GM21737 (cell line): ENCODE measurements around the gene LRP1B.

Experiments used
- ATAC-seq: cut with Tn5 transposase; IDR thresholded peaks from one replicate; pipeline ENCODE4 v1.9.1; 2021; ENCODE audit warnings: mild to moderate bottlenecking, moderate library complexity; ENCODE audit not compliant: unreplicated experiment

The LRP1B gene

GRCh38 chr2:140882671-140883620 is 1247.9 kb downstream of the LRP1B start:
- ATAC-seq, result no peak

DNA sequence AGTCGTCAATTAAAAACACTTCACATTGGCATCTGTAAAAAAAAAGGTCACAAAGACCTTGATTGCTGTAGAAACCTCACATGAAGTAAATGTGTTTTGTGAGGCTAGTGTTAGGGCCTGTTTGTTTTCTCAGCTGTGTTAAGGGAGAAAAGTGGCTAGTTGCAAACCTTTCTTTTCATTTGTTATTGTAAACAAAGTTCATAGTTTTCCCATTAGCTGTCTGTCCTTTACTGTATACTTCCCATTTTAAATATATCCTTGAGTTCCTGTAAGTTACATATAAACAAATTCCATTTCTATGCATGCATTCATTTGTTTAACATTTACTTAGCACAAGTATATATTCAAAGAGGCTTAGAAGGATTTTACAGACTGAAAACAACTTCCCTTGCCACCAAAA is 1250.2 kb downstream of the LRP1B start:
- ATAC-seq, result no peak

DNA sequence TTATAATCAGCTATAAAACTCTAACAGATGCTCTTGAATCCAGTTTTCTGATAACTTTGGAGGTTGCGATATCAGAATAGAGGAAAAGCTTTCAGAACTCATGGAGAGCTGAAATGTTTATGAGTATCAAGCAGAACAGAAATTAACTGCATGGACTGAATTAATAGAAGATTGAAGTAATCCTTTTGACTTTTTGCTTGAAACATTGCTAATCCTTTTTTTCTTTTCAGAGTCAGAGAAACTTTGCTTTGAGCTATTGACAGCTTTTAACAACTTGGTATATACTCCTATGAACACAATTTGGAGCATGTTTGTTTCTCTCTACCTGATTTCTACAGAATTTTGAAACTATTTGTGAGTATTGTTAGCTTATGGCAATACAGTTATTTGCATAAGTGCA is 1254.8 kb downstream of the LRP1B start:
- ATAC-seq, result no peak

DNA sequence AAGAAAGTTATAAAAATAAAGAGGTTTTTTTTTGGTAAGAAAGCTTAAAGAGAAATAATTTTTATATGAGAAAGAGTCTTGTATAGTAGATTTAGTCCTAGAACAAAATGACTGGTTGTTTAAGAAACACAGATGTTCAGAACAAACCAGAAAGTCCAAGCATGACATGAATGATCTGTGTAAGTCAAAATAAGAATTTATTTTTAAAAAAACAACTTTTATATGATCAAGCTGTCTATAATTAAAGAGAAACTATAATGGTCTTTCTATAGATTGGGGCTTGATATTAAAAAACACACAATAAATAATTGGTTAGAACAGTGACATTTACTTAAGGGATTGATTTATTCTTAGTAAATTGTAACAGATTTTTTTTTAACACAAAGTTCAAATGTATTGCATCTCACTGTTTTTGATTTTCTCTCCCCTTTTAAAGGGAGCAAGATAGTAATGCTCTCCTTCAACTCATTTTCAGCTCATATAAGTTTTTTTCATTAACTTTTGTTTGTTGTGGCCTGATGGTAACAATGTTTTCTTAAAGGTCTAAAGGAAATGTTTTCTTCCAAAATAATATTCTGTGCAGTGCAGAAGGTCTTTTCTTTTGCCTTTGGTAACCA is 1256.8 kb downstream of the LRP1B start:
- no peak for ATAC-seq

GRCh38 chr2:140869925-140870324 is 1260.9 kb downstream of the LRP1B start:
- no peak for ATAC-seq

GRCh38 chr2:140869107-140869506 is 1261.7 kb downstream of the LRP1B start:
- ATAC-seq, result no peak

- ATAC-seq, result no peak
Observed at GRCh38 chr2:140865837-140866236, 1265.0 kb downstream of the LRP1B start.

- no peak for ATAC-seq
Observed at GRCh38 chr2:140863713-140864112, 1267.1 kb downstream of the LRP1B start.

DNA sequence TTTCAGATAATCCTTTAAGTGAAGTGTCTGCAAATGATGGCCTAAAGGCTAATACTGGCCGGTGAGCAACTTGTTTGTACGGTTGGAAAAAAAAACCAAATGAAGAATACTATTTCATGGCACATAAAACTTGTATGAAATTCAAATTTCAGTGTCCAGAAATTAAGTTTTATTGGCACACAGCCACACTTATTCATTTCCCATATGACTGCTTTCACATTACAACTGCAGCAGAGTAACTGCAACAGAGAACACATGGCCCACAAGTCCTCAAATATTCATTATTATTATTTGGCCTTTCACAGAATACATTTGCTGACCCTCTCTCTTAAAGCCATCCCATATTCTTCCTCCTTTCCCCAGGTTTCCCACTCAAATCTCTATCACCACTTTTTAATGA is 1268.6 kb downstream of the LRP1B start:
- ATAC-seq, result no peak

DNA sequence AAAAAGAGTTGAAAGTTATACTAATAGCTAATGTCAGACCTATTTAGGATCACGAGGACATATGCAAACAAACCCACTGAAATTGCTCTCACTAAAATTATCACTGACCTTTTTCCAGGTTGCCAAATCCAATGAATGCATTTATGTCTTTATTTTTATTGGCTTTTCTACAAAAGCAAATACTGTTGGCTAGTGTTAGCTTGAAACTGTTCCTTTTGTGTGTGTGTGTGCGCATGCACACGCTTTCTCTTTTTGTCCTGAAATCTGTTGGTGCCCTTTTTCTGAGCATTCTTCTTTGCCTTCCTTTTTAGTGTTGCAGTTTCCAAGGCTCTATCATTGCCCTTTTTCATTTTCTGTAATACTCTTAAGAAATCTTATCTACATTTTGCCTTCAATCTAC is 1269.2 kb downstream of the LRP1B start:
- no peak for ATAC-seq

- ATAC-seq, result no peak
Observed at GRCh38 chr2:140855471-140855870, 1275.3 kb downstream of the LRP1B start.

GRCh38 chr2:140851258-140851981 is 1279.4 kb downstream of the LRP1B start:
- ATAC-seq, result no peak

GRCh38 chr2:140843186-140843585 is 1287.6 kb downstream of the LRP1B start:
- ATAC-seq, result no peak

- ATAC-seq, result no peak
Observed at GRCh38 chr2:140842110-140842509, 1288.7 kb downstream of the LRP1B start.

DNA sequence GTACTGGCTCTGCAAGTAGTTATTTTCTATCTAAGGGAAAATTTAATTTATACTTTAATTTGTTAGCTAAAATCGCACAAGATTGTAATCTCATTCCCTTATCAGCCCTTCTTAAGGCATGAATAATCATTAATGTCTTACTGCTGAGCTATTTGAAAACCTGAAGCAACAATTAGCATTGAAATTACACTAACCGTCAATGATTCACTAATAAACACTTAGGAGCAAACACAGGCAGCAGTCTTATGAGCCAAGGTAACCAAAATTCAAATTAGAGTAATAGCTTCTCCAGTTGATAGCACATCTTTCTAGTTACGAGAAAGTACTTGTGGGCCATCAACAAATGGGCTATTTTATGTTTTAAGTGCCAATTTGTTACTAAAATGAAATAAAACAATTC is 1289.7 kb downstream of the LRP1B start:
- ATAC-seq, result no peak

GRCh38 chr2:140836826-140837225 is 1294.0 kb downstream of the LRP1B start:
- ATAC-seq, result no peak

DNA sequence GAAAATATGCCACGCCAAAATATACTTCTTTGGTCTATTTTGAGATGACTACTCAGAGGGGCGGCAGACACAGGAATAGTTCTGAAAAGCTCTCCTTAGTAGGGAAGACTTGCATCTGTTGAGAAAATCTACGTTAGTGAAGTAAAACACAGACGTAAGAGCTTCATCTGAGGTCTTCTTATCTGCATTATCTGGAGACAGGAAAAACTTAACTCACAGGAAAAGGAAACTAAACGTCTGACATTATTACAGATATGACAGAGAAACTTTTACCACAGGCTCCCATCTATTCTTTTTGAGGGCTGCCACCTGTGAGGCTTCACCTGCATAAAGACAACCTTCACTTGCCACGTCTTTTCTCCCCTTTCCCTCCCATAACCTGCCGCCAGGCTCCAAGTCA is 1295.7 kb downstream of the LRP1B start:
- ATAC-seq, result no peak

DNA sequence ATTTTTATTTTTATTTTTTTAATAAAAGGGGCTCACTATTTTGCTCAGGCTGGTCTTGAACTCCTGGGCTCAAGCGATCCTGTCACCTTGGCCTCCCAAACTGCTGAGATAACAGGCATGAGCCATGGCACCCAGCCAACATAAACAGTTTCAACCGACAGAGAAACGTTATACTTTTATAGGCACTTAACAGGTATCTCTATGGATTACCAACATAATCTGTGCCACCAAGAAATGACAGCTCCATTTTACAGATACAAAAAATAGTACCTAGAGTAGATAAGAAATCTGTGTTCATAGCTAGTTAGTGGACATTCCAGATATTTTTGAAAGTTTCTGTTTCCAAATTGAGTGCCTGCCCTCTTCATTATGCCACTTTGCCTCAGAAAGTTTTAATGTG is 1316.7 kb downstream of the LRP1B start:
- no peak for ATAC-seq

DNA sequence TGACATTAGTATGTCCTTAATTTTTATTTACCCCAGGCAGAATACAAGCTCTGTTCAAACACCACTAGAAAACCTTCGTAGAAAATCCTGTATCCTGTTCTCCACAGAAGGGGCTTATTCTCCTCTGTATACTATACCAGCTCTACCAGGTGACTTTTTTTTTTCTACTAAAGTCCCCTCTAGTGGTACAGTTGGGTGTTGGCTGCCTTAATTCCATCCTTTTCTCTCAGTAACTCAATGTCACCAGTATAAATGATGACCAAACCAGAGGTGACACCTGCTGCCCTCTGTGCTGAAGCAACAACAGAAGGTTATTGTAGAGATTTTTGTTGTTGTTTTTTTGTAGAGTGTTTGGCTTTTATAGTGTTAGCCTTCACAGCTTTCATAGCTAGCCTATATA is 1322.0 kb downstream of the LRP1B start:
- ATAC-seq, result peak; percentile 74

GRCh38 chr2:140808211-140808610 is 1322.6 kb downstream of the LRP1B start:
- ATAC-seq, result no peak

DNA sequence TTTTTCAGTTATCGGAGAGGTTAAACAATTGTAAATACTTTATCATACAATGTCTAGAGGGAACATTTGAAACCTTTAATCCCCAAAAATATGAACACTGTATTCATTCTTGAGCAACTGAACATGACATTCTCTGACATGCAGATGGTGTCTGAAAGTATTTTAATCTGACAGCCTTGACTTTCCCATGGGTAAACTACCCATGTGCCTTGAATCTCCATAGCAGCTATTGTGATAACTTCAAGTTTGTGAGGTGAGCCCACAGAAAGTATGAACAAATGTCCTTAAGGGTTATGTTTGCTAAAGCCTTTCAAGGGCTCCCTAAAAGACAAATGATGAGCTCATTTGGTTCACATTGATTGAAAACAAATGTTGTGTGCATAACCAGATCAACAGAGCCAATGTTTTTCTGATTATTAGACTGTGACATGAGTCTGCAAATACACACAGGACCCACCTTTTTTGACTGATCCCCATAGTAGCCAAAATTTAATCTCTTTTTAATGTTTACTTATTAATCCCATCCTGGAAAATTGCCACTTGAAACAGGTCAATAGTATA is 1326.0 kb downstream of the LRP1B start:
- no peak for ATAC-seq
